ENCODE results near the gene MAP1LC3B.

The MAP1LC3B gene

GRCh38 chr16:87412371-87412995, 20.3 kb downstream of the MAP1LC3B start:
- no peak overlapping the region for H2AK5ac ChIP-seq (ENCODE audit: low read depth, low read length)
- no peak overlapping the region for H3K14ac ChIP-seq (ENCODE audit: low read length)
- no peaks in the 10 kb centered on the region for H3K27me3 ChIP-seq (ENCODE audit: control insufficient read depth in 3 of 3, insufficient read depth in 3 of 3, low read depth in 1 of 3, low read length in 3 of 3)
- no peak overlapping the region for H2BK12ac ChIP-seq (ENCODE audit: low read length)
- no peak overlapping the region for H4K91ac ChIP-seq (ENCODE audit: low read depth, low read length, poor library complexity)
- no CpG with 5 or more reads among the region's 31 CpGs for WGBS, 2 donors (ENCODE audit: extremely low coverage in 2 of 2, insufficient read length in 2 of 2, insufficient replicate concordance in 1 of 2)
- no peak overlapping the region for H2BK120ac ChIP-seq (ENCODE audit: low read depth, low read length)
- no peak overlapping the region for H3K4ac ChIP-seq (ENCODE audit: low read length)
- H3K36me3 ChIP-seq (replicated peaks in 1 of 2; ENCODE audit: control insufficient read depth in 2 of 2, insufficient read depth in 2 of 2, low read length in 2 of 2), result peaks cover 44 to 92% of the 10 kb centered on the region in 2 donors
- no peak for DNase-seq (ENCODE audit: low spot score)
- peak overlapping the region in 1 of 2 donors; percentile 44 for H3K4me3 ChIP-seq (ENCODE audit: low read length in 2 of 2)
- H3K79me1 ChIP-seq (ENCODE audit: low read depth, low read length), result peaks cover 7% of the 10 kb centered on the region
- no peak overlapping the region for H3K23ac ChIP-seq (ENCODE audit: low read depth, low read length, poor library complexity)
- H2BK15ac ChIP-seq (ENCODE audit: low read length), result no peak overlapping the region
- H3K27ac ChIP-seq (replicated peaks; ENCODE audit: low read length), result no peak overlapping the region
- H3K9me3 ChIP-seq (replicated peaks in 1 of 2; ENCODE audit: control insufficient read depth in 2 of 2, insufficient read depth in 1 of 2, low read depth in 1 of 2, low read length in 2 of 2), result no peaks in the 10 kb centered on the region
- no peak overlapping the region for H3K9ac ChIP-seq (ENCODE audit: low read depth, low read length, poor library complexity)
- H2BK5ac ChIP-seq (ENCODE audit: low read length), result peak overlapping the region; percentile 1
- no peak overlapping the region for H4K8ac ChIP-seq (ENCODE audit: low read depth, low read length)
- no peak overlapping the region for H2AFZ ChIP-seq (ENCODE audit: low read length)
- H3K18ac ChIP-seq (ENCODE audit: low read length), result no peak overlapping the region
- H3K4me2 ChIP-seq (ENCODE audit: insufficient read depth, low read length, poor library complexity, severe bottlenecking), result no peak overlapping the region
- no peaks in the 10 kb centered on the region for H3K4me1 ChIP-seq (ENCODE audit: control insufficient read depth in 2 of 2, insufficient read depth in 1 of 2, low read depth in 1 of 2, low read length in 2 of 2)

- Histone ChIP-seq H3K9ac (ENCODE audit: low read depth, low read length, poor library complexity) (no peak overlapping the region), H3K4ac (ENCODE audit: low read length) (no peak overlapping the region), H3K79me1 (ENCODE audit: low read depth, low read length) (peaks cover 7% of the 10 kb centered on the region), H2BK15ac (ENCODE audit: low read length) (no peak overlapping the region), H3K9me3 (replicated peaks in 1 of 2; ENCODE audit: control insufficient read depth in 2 of 2, insufficient read depth in 1 of 2, low read depth in 1 of 2, low read length in 2 of 2) (no peaks in the 10 kb centered on the region), H3K4me1 (ENCODE audit: control insufficient read depth in 2 of 2, insufficient read depth in 1 of 2, low read depth in 1 of 2, low read length in 2 of 2) (no peaks in the 10 kb centered on the region), H2BK120ac (ENCODE audit: low read depth, low read length) (no peak overlapping the region), H2AK5ac (ENCODE audit: low read depth, low read length) (no peak overlapping the region), H2BK12ac (ENCODE audit: low read length) (no peak overlapping the region), H4K8ac (ENCODE audit: low read depth, low read length) (no peak overlapping the region), H3K4me2 (ENCODE audit: insufficient read depth, low read length, poor library complexity, severe bottlenecking) (peak overlapping the region; percentile 2), H3K18ac (ENCODE audit: low read length) (peak overlapping the region; percentile 38), H4K91ac (ENCODE audit: low read depth, low read length, poor library complexity) (no peak overlapping the region), H3K27ac (replicated peaks; ENCODE audit: low read length) (no peak overlapping the region), H3K4me3 (ENCODE audit: low read length in 2 of 2) (no peak overlapping the region), H3K14ac (ENCODE audit: low read length) (no peak overlapping the region), H3K36me3 (replicated peaks in 1 of 2; ENCODE audit: control insufficient read depth in 2 of 2, insufficient read depth in 2 of 2, low read length in 2 of 2) (peaks cover 44 to 92% of the 10 kb centered on the region in 2 donors), H3K23ac (ENCODE audit: low read depth, low read length, poor library complexity) (no peak overlapping the region), H3K27me3 (ENCODE audit: control insufficient read depth in 3 of 3, insufficient read depth in 3 of 3, low read depth in 1 of 3, low read length in 3 of 3) (no peaks in the 10 kb centered on the region), H2BK5ac (ENCODE audit: low read length) (peak overlapping the region; percentile 1), H2AFZ (ENCODE audit: low read length) (no peak overlapping the region)
- WGBS, 2 donors (ENCODE audit: extremely low coverage in 2 of 2, insufficient read length in 2 of 2, insufficient replicate concordance in 1 of 2), result no CpG with 5 or more reads among the region's 27 CpGs
- DNase-seq (ENCODE audit: low spot score), result no peak
Measured at GRCh38 chr16:87412996-87413421, 20.9 kb downstream of the MAP1LC3B start.

GRCh38 chr16:87414251-87414680, 22.1 kb downstream of the MAP1LC3B start:
- Histone ChIP-seq H3K27me3 (ENCODE audit: control insufficient read depth in 3 of 3, insufficient read depth in 3 of 3, low read depth in 1 of 3, low read length in 3 of 3) (no peaks in the 10 kb centered on the region), H2BK12ac (ENCODE audit: low read length) (no peak overlapping the region), H3K14ac (ENCODE audit: low read length) (no peak overlapping the region), H3K4me2 (ENCODE audit: insufficient read depth, low read length, poor library complexity, severe bottlenecking) (no peak overlapping the region), H3K9ac (ENCODE audit: low read depth, low read length, poor library complexity) (no peak overlapping the region), H2BK15ac (ENCODE audit: low read length) (no peak overlapping the region), H3K79me1 (ENCODE audit: low read depth, low read length) (peaks cover 7% of the 10 kb centered on the region), H2AFZ (ENCODE audit: low read length) (no peak overlapping the region), H3K18ac (ENCODE audit: low read length) (no peak overlapping the region), H4K8ac (ENCODE audit: low read depth, low read length) (no peak overlapping the region), H3K4me1 (ENCODE audit: control insufficient read depth in 2 of 2, insufficient read depth in 1 of 2, low read depth in 1 of 2, low read length in 2 of 2) (no peaks in the 10 kb centered on the region), H3K4me3 (ENCODE audit: low read length in 2 of 2) (no peak overlapping the region), H3K9me3 (replicated peaks in 1 of 2; ENCODE audit: control insufficient read depth in 2 of 2, insufficient read depth in 1 of 2, low read depth in 1 of 2, low read length in 2 of 2) (peaks cover 0 to 2% of the 10 kb centered on the region in 2 donors), H2BK120ac (ENCODE audit: low read depth, low read length) (no peak overlapping the region), H3K36me3 (replicated peaks in 1 of 2; ENCODE audit: control insufficient read depth in 2 of 2, insufficient read depth in 2 of 2, low read length in 2 of 2) (peaks cover 48 to 87% of the 10 kb centered on the region in 2 donors), H4K91ac (ENCODE audit: low read depth, low read length, poor library complexity) (no peak overlapping the region), H3K23ac (ENCODE audit: low read depth, low read length, poor library complexity) (no peak overlapping the region), H3K4ac (ENCODE audit: low read length) (no peak overlapping the region), H2AK5ac (ENCODE audit: low read depth, low read length) (no peak overlapping the region), H3K27ac (replicated peaks; ENCODE audit: low read length) (no peak overlapping the region), H2BK5ac (ENCODE audit: low read length) (no peak overlapping the region)
- no peak for DNase-seq (ENCODE audit: low spot score)
- WGBS, 2 donors (ENCODE audit: extremely low coverage in 2 of 2, insufficient read length in 2 of 2, insufficient replicate concordance in 1 of 2), result no CpG with 5 or more reads among the region's 24 CpGs

DNA sequence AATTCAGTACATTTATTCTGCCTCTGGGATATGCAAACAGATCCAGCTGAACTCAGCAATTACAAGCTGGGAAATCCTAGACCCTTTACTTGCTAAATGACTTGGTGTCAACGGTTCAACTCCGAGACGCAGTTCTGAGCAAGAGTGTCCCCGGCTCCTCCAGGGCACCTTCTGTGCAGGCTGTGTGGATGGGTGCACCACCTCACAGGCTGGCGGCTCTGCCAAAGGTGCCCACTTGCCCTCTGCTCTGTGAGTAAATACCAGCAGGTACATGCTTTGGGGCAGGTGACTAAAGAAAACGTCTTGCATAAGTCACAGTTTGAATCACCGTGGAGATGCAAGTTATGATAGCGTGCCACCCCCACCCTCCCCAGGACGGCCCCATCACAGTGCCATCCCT, 23.3 kb downstream of the MAP1LC3B start:
- H3K9ac ChIP-seq (ENCODE audit: low read depth, low read length, poor library complexity), result no peak overlapping the region
- no peak overlapping the region for H2AK5ac ChIP-seq (ENCODE audit: low read depth, low read length)
- no peak overlapping the region for H3K27ac ChIP-seq (replicated peaks; ENCODE audit: low read length)
- H2BK120ac ChIP-seq (ENCODE audit: low read depth, low read length), result no peak overlapping the region
- peaks cover 7% of the 10 kb centered on the region for H3K79me1 ChIP-seq (ENCODE audit: low read depth, low read length)
- no peak overlapping the region for H2AFZ ChIP-seq (ENCODE audit: low read length)
- peaks cover 0 to 2% of the 10 kb centered on the region in 2 donors for H3K9me3 ChIP-seq (replicated peaks in 1 of 2; ENCODE audit: control insufficient read depth in 2 of 2, insufficient read depth in 1 of 2, low read depth in 1 of 2, low read length in 2 of 2)
- H2BK12ac ChIP-seq (ENCODE audit: low read length), result no peak overlapping the region
- WGBS, 2 donors (ENCODE audit: extremely low coverage in 2 of 2, insufficient read length in 2 of 2, insufficient replicate concordance in 1 of 2), result no CpG with 5 or more reads among the region's 9 CpGs
- H3K14ac ChIP-seq (ENCODE audit: low read length), result no peak overlapping the region
- no peak overlapping the region for H3K4ac ChIP-seq (ENCODE audit: low read length)
- no peak for DNase-seq (ENCODE audit: low spot score)
- H2BK15ac ChIP-seq (ENCODE audit: low read length), result no peak overlapping the region
- no peaks in the 10 kb centered on the region for H3K4me1 ChIP-seq (ENCODE audit: control insufficient read depth in 2 of 2, insufficient read depth in 1 of 2, low read depth in 1 of 2, low read length in 2 of 2)
- no peak overlapping the region for H3K23ac ChIP-seq (ENCODE audit: low read depth, low read length, poor library complexity)
- H2BK5ac ChIP-seq (ENCODE audit: low read length), result no peak overlapping the region
- no peak overlapping the region for H3K4me2 ChIP-seq (ENCODE audit: insufficient read depth, low read length, poor library complexity, severe bottlenecking)
- H3K4me3 ChIP-seq (ENCODE audit: low read length in 2 of 2), result no peak overlapping the region
- no peak overlapping the region for H4K91ac ChIP-seq (ENCODE audit: low read depth, low read length, poor library complexity)
- no peak overlapping the region for H3K18ac ChIP-seq (ENCODE audit: low read length)
- H3K27me3 ChIP-seq (ENCODE audit: control insufficient read depth in 3 of 3, insufficient read depth in 3 of 3, low read depth in 1 of 3, low read length in 3 of 3), result no peaks in the 10 kb centered on the region
- no peak overlapping the region for H4K8ac ChIP-seq (ENCODE audit: low read depth, low read length)
- H3K36me3 ChIP-seq (replicated peaks in 1 of 2; ENCODE audit: control insufficient read depth in 2 of 2, insufficient read depth in 2 of 2, low read length in 2 of 2), result peaks cover 45 to 84% of the 10 kb centered on the region in 2 donors
